Inflammatory macrophage (primary cell): ENCODE data around the gene FGF18.
"Not testable (repeated sequence)": the region's sequence is repeated elsewhere in the genome, so short reads cannot be mapped to it uniquely, and the experiment has no call there.

Experiments
- DNase-seq, 2 donors: peaks; one replicate each; pipeline ENCODE4 v3.0.0-alpha.2; 2020 to 2022

Gene FGF18

DNA sequence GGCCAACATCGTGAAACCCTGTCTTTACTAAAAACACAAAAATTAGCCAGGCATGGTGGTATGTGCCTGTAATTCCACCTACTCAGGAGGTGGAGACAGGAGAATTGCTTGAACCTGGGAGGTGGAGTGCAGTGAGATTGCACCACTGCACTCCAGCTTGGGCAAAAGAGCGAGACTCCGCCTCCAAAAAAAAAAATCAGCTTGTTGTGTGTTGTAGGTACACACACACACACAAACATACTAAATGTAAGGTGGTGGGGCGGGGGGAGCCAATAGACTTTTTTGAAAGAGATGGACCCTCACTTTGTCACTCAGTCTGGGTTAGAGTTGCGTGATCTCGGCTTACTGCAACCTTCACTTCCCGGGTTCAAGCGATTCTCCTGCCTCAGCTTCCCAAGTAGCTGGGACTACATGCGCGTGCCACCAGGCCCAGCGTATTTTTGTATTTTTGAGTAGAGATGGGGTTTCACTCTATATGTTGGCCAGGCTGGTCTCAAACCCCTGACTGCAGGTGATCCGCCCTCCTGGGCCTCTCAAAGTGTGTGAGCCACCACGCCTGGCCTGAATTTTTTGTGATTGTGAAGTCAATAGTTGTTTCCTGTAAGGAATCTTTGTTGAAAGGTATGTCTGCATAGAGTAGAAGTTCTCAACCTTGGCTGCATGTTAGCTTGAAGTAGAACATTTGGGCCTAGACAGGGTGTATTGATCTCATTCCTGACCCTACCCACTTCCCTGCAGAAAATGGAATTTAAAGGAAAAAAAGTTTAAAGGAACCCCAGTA, 18.1 kb upstream of the FGF18 start:
- DNase-seq, result no peak

DNA sequence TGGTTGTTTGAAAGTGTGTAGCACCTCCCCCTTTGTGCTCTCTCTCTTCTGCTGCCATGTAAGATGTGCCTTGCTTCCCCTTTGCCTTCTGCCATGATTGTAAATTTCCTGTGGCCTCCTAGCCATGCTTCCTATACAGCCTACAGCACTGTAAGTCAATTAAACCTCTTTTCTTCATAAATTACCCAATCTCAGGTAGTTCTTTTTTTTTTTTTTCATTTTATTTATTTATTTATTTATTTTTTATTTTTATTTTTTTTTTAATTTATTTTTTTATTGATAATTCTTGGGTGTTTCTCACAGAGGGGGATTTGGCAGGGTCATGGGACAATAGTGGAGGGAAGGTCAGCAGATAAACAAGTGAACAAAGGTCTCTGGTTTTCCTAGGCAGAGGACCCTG, 16.7 kb upstream of the FGF18 start:
- not testable (repeated sequence) for DNase-seq

DNA sequence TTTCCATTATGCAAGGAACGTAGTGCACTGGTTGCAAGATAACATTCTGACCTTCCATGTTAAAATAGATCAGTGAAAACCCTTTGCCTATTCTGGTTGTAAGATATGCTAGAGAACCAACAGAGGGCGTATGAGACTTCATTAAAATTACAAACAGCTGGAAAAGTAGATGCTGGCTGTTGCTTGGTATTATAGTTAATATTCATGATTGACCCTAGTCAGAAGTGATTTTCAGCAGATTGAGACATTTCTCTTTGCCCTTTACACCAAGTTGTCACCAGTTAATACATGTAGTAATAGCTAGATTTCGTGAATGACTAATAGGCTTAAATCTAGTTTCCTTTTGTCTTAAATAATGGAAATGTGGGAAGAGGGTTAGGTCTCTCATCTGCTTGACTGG, 13.8 kb upstream of the FGF18 start:
- DNase-seq, result no peak

DNA sequence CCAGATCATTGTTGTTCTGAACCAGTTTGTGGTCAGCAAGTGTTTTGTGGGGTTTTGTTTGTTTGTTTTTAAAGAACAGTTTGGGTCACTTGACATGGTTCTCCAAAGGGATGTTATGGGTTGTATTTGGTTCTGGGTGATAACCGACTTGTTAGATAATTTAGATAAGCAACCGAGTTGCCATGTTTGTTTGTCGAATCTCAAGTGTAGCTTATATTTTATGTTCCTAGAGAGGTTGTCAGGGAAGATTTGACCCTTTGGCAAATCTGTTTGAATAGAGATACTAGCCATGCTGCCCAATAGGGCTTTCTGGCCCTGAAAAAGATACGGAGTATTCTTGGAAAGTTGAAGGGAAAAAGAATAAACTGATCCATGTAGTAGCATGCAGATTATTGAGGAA, 12.2 kb upstream of the FGF18 start:
- DNase-seq, result no peak

DNA sequence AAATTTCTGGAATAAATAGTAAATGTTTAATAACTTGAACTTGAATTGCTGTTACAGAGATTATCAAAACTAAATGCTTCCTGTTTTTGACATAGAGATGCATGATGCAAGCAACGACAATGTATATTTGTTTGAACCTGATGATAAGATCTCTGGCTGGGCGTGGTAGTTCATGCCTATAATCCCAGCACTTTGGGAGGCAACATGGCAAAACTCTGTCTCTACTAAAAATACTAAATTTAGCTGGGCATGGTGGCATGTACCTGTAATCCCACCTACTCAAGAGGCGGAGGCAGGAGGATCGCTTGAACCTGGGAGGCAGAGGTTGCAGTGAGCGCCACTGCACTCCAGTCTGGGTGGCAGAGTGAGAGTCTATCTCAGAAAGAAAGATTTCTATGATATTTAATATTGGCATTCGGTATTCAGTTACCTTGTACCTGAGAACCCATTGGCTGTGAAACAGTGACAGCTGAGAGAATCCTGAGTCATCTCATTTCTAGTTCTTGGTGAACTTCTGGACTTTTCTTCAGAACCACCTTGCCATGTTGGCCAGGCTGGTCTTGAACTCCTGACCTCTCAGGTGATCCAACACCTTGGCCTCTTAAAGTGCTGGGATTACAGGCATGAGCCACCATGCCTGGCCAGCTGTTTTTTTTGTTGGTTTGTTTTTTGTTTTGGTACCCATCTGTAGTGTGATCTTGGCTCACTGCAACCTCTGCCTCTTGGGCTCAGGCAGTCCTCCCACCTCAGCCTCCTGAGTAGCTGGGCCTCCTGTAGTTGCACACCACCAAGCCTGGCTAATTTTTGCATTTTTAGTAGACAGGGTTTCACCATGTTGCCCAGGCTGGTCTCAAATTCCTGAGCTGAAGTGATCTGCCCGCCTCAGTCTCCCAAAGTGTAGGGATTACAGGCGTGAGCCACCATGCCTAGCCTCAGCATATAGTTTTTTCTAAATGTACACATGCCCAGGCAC, 10.0 kb upstream of the FGF18 start:
- no peak for DNase-seq

DNA sequence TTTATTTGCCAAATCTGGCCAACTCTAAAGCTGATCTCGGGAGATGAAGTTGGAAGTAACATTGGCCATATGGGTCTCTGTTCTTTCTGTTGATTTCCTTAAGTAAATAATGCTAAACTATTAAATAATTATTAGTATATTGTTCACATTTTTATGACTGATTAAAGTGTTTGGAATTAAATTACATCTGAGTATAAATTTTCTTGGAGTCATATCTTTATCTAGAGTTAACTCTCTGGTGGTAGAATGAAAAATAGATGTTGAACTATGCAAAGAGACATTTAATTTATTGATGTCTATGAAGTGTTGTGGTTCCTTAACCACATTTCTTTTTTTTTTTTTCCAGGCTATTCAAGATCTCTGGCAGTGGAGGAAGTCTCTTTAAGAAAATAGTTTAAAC, 9.3 kb upstream of the FGF18 start:
- no peak for DNase-seq

DNA sequence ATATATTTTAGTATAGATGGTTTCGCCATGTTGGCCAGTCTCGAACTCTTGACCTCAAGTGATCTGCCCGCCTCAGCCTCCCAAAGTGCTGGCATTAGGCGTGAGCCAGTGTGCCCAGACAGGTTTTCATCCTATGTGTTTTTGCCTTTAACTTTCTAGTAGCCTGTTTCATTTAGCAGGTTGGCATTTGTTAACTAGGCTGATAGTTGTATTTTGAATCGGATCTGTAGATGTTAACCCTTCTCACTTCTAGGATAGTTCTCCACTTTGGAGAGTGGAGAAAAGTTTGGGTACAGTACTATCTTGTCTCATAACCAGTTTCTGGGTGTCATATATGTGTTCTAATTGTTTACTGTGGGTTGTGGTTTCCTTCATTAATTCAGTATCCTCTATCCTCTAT, 7.3 kb upstream of the FGF18 start:
- DNase-seq, result no peak

DNA sequence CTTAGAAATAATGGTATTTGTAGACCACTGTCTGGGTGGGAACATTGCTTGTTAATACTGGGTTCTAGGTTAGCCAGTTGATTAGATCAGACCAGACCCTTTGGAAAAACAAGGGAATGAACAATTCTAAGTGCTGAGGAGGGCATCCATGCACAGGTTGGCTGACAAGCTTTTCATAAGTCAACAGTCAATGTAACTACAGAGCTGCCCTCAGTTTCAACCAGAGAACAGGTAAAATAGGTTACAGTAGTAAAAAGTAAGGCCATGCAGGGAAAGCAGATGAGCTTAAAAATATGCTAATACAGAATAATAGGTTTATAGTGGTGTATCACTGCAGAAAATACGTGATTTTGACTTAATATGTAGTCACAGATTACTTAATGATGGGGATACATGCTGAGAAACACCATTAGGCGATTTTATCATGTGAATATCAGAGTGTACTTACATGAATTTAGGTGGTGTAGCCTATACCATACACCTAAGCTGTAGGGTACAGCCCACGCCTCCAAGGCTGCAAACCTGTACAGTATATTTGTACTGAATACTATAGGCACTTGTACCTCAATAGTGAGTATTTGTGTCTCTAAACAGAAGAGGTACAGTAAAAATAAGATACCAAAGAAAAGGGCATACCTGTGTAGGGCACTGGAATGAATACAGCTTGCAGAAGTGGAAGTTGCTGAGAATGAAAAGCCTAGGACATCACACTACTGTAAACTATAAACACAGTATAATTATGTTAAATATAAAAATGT, 6.1 kb upstream of the FGF18 start:
- no peak for DNase-seq

DNA sequence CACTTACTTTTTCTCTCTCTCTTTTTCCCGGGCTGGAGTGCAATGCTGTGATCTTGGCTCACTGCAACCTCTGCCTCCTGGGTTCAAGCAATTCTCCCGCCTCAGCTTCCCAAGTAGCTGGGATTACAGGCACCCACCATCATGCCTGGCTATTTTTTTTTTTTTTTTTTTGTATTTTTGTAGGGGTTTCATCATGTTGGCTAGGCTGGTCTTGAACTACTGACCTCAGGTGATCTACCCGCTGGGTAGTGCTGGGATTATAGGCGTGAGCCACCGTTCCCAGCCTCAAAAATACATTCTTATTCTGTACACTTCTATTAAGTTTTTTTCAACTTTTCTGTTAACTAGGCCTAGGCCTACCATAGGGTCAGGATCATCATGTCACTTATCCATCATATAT, 5.5 kb upstream of the FGF18 start:
- not testable (repeated sequence) for DNase-seq

DNA sequence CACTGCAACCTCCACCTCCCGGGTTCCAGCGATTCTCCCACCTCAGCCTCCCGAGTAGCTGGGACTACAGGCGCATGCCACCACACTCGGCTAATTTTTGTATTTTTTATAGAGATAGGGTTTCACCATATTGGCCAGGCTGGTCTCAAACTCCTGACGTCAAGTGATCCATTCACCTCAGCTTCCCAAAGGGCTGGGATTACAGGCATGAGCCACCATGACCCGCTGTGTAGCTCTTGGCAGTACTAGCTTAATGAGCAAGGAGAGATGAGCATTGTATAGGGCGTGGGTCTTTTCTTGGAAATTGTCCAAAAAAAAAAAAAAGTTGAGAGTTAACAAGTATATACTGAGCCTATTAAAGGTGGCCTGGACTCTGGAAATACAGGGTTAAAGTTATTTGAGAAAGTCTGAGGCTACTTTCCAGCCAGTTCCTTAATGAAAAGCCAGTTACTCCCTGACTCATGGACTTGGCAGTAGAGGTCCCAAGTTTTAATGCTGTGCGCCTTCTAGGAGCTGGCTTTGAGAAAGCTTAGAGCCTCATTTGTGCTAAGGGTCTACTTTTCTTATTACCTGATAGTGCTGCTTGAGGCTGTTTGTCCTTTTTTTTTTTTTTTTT, 4.2 kb upstream of the FGF18 start:
- no peak for DNase-seq

DNA sequence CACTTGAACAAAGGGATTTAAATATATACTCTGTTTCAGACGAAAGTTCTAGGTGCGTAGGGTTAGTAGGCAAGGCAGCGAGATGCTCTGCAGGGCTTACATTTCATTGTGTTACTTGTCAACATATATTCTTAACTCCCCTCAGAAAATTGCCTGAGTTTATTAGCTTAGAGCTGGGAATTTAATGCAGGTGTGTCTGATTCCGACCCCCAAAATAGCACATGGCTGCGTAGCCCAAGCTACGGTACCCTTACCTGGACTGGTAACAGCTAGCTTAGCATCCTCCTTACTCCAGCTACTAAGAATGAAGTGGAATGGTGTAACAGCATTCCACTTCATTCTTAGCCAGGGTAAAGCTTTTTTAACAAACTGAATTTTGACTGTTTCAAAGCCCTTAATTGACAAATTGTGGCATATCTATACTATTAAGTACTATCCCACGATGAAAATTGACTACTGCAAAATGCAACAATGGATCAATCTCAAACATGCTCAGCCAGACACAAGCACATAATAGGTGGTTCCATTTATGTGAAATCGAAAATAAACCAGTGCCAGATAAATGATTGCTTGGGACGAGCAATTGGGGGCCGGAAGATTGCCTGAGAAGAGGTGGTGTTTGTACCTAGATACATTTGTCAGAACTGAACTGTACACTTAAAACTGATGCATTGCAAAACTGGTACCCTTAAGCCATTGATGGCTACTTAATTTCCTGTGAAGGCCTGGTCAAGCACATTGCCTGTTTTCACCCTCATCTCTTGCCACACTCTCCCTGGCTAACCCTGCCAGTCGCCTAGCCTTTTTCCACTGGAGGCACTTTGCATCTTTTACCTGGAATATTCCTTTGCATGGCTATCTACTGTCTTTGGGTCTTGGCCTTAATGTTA, 3.0 kb upstream of the FGF18 start:
- DNase-seq, result no peak

DNA sequence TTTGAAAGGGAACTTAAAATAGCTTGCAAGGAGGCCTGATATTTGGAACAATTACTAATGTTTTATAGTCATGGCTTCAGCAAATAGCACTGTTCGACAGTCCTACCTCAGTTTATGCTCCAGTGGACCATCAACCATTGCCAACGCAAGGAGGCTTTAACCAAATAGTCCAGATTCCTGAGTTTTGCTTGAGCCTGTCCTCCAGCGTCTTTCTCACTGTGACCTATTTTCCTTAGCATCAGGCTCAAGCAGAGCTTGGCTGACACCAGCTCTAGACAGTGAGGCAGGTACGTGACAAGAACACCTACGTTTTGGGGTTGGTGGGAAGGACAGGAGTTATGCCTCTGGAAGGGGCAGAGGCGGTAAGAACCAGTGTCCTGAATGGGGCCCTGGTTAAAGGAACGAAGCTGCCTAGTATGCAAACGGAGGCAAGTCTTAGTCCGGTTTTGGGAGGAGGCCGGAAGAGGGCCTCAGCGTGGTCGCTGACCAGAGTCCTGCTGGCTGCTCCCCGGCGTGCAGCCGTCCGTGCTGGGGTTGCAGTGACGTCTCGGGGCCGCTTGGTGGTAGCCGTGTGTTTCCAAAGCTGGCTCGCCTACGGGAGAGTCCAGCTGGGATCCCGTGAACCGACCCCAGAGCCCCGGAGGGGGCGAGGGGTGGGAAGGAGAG, 998 bp upstream of the FGF18 start:
- peak; percentile 67 to 75 for DNase-seq

DNA sequence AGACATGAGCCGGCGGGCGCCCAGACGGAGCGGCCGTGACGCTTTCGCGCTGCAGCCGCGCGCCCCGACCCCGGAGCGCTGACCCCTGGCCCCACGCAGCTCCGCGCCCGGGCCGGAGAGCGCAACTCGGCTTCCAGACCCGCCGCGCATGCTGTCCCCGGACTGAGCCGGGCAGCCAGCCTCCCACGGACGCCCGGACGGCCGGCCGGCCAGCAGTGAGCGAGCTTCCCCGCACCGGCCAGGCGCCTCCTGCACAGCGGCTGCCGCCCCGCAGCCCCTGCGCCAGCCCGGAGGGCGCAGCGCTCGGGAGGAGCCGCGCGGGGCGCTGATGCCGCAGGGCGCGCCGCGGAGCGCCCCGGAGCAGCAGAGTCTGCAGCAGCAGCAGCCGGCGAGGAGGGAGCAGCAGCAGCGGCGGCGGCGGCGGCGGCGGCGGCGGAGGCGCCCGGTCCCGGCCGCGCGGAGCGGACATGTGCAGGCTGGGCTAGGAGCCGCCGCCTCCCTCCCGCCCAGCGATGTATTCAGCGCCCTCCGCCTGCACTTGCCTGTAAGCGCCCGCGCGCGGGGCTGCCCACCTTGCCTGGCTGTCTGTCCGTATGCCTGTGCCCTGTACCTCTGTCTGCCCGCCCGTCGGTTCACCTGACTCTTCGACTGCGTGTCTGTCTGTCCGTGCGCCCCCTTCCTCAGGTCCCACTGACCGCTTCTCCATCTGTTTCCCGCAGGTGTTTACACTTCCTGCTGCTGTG, 412 bp downstream of the FGF18 start:
- DNase-seq, result peak in 1 of 2 donors; percentile 16

DNA sequence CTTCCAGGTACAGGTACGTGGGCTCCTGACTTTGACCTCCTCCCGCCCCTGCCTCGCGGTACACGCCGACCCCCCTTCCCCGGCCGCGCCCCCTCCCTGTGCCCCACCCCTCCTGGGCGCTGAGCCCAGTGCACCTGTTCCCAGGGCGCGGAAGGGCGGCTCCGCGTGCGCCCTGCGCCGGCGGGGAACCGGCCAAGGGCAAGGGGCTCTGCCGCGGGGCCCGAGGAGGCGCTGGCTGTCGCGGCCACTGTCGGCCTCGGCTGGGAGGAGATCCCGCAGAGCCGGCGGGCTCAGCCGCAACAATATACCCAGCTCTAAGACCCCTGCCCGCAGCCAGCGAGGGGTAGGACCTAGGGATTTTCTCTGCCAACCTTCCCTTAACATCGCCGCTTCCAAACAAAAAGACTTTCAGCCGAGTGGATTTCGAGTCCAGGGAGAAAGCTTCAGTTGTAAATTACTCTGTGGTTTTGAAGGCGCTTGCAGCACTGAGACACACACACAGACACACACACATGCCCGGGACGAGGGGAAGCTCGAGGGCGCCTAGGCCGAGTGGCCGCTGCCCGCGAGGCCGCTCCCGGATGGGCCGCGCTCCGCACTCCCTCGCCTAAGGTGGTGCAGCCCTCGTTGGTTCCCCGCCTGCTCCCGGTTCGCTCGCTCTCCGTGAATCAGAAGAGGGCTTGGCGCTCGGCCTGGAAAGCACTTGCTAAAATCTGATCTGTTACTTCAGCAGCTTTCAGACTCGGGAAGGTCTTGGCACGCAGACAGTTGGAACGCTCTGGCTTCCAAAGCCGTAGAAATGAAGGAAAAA, 1.2 kb downstream of the FGF18 start:
- DNase-seq, result no peak

DNA sequence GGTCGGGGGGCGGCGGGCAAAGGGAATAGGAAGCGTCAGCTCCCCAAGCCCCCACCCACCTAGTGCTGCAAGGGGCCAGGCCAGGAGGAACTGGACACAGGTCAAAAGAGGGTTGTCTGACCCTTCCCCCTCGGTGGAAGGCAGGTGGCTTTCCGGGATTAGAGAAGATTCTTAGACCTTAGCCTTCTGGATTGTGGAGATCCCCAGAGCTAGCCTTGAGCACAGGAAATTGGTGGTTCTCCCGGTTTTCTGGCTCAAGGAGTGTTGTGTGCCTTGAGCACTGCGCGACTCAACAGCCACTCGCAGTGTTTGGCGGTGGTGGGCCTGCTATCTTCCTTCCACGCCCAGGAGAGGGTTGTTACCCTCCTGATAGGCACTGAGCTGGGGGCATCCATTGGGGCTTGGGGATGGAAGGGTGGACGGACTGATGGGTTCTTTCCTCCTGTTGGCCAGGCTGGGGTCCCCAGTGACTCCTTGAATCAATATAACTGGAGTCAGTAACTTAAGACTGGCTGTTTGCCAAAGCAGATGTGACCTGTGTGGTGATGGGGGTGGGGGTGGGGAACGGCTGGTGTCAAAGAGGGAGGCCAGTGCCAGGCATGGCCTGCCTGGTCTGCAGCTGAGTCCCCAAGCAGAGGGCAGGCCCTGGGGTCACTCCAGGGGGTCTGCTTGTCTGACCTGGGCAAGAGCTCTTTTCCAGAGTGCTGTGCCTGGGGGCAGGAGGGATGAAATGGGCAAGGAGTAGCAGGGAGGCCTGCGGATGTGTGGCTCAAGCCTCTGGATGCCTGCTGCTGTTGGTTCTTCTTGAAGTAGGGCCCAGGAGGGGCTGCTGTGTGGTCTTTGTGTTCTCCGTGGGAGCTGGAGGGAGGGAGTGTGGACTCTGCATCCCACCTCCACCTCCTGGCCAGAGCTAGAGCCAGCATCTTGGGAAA, 2.1 kb downstream of the FGF18 start:
- no peak for DNase-seq

DNA sequence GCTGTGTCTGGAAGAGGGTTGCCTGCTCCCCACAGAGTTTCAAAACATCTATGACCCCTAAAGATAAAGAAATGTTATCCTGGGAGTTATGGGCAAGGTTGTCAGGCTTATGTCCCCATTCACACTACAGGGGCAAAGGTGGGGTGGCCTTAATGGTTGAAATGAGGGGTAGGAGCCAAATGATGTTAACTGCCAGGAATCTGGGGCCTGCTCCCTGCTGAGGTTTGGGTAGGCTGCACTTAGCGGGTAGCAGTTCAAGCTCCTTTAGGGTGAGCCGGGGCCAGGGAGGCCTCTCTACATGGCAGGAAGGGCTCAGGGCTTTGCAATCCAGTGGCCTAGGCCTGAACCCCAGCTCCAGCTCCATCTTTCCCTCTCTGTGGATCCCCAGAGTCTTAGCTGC, 3.0 kb downstream of the FGF18 start:
- no peak for DNase-seq

DNA sequence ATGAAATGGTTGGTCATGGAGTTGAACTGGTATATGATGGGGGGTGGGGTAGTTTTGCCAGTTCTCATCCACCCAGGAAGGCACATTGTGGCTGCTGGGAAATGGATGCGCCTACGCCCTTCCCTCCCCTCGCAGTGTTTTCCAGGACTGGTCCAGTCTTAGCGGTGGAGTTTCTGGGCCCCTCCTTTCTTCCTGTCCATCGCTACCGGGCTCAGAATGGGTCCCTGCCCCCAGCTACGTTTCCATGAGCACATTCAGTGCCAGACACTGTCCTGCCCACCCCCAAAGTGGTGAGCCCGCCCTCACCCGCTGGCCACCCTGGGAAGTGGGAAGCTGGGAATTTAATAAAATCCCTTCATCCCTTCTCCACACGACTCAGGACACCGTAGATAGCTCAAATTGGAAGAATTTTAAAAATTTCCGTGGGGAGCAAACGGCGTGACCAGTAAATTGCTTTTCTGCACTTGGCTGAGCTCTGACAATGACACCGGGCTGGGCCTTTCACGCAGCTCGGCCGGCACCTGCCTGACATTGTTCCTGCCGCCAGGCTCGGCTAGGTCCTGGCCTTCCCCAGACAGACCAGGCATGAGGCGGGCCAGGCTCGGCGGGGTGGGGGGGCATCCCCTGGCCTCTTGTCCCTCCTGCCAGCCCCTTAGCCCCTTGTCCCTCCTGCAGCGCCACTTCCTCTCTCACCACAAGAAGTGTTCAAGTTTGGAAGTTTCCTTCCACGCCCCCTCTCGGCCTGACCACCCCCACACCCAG, 3.6 kb downstream of the FGF18 start:
- no peak for DNase-seq
